Neural cell (in vitro differentiated cells): ENCODE results near the gene SPATA6L. TPM values are rescaled to one million over a fixed set of nuclear protein-coding genes. Genes with fewer than 3 reads are reported as not detected.

Experiments used
- H2AFZ ChIP-seq: fragments of 200-600, 300-800 bp; sonication (generic), shearing (Covaris generic); 2 replicates; pipeline ENCODE4 v1.6.0; 2014; ENCODE audit warnings: low read depth, mild to moderate bottlenecking, antibody characterized with exemption, low read length, moderate library complexity
- H3F3A ChIP-seq: fragments of 200-600 bp; shearing (Covaris generic); 2 replicates; pipeline ENCODE4 v1.6.1; 2016; ENCODE audit warnings: mild to moderate bottlenecking, moderate library complexity, mixed read lengths, antibody characterized with exemption, low read length; ENCODE audit not compliant: insufficient read depth, poor library complexity, severe bottlenecking
- H3K27ac ChIP-seq: fragments of 200-600, 300-800 bp; sonication (generic), shearing (Covaris generic); 2 replicates; pipeline ENCODE4 v1.5.1; 2014; ENCODE audit warnings: mild to moderate bottlenecking, low read length, moderate library complexity
- H3K27me3 ChIP-seq: fragments of 300-800, 200-600 bp; sonication (generic), shearing (Covaris generic); 2 replicates; pipeline ENCODE4 v1.6.0; 2014; ENCODE audit warnings: mild to moderate bottlenecking, low read depth, low read length, moderate library complexity; ENCODE audit not compliant: insufficient read depth
- H3K36me3 ChIP-seq: fragments of 300-800, 200-600 bp; sonication (generic), shearing (Covaris generic); 2 replicates; pipeline ENCODE4 v1.5.1; 2014; ENCODE audit warnings: mild to moderate bottlenecking, antibody characterized with exemption, low read length, moderate library complexity; ENCODE audit not compliant: insufficient read depth
- H3K4me2 ChIP-seq: fragments of 300-800, 200-600 bp; sonication (generic), shearing (Covaris generic); 2 replicates; pipeline ENCODE4 v1.6.0; 2014; ENCODE audit warnings: mild to moderate bottlenecking, low read length
- H3K4me3 ChIP-seq: fragments of 300-800, 200-600 bp; sonication (generic), shearing (Covaris generic); 2 replicates; pipeline ENCODE4 v1.5.1; 2014; ENCODE audit warnings: mild to moderate bottlenecking, low read length, moderate library complexity
- H3K79me2 ChIP-seq: fragments of 200-600 bp; shearing (Covaris generic); replicated peaks from 2 replicates; pipeline ENCODE4 v1.6.0; 2014; ENCODE audit warnings: mild to moderate bottlenecking, low read length, moderate library complexity; ENCODE audit not compliant: insufficient read depth
- H3K9ac ChIP-seq: fragments of 300-800, 200-600 bp; sonication (generic), shearing (Covaris generic); 2 replicates; pipeline ENCODE4 v1.6.1; 2016; ENCODE audit warnings: mild to moderate bottlenecking, low read length, mixed read lengths
- H3K9me2 ChIP-seq: fragments of 200-600 bp; shearing (Covaris generic); 2 replicates; pipeline ENCODE4 v1.6.1; 2016; ENCODE audit warnings: mild to moderate bottlenecking, low read length, mixed read lengths; ENCODE audit not compliant: insufficient read depth
- H3K9me3 ChIP-seq: fragments of 200-600, 300-800 bp; sonication (generic), shearing (Covaris generic); 2 replicates; pipeline ENCODE4 v1.6.1; 2016; ENCODE audit warnings: mild to moderate bottlenecking, mixed run types, low read length, moderate library complexity, mixed read lengths
- H4K20me1 ChIP-seq: fragments of 200-600 bp; shearing (Covaris generic); 2 replicates; pipeline ENCODE4 v1.6.1; 2016; ENCODE audit warnings: mild to moderate bottlenecking, mixed run types; ENCODE audit not compliant: insufficient read depth
- EP300 ChIP-seq: fragments of 450-650 bp; conservative IDR thresholded peaks from 2 replicates; pipeline ENCODE4 v1.6.1; 2014; ENCODE audit warnings: antibody characterized with exemption, mild to moderate bottlenecking, moderate library complexity; ENCODE audit not compliant: poor library complexity, severe bottlenecking
- EZH2 ChIP-seq: fragments of 200-600, 300-800 bp; shearing (Covaris generic), sonication (generic); IDR thresholded peaks from 2 replicates; pipeline ENCODE4 v1.6.1; 2014; ENCODE audit warnings: antibody characterized with exemption, low read length, borderline replicate concordance, mild to moderate bottlenecking; ENCODE audit not compliant: insufficient read depth, poor library complexity, severe bottlenecking
- MXI1 ChIP-seq: fragments of 450-650 bp; conservative IDR thresholded peaks from 2 replicates; pipeline ENCODE4 v1.6.1; 2014; ENCODE audit warnings: antibody characterized with exemption, mild to moderate bottlenecking; ENCODE audit not compliant: poor library complexity, severe bottlenecking
- POLR2AphosphoS5 ChIP-seq: IDR thresholded peaks from 2 replicates; pipeline ENCODE4 v1.6.1; 2012
- RAD21 ChIP-seq: fragments of 450-650 bp; conservative IDR thresholded peaks from 2 replicates; pipeline ENCODE4 v1.6.1; 2014; ENCODE audit warnings: antibody characterized with exemption, mild to moderate bottlenecking, moderate library complexity
- SMC3 ChIP-seq: fragments of 450-650 bp; conservative IDR thresholded peaks from 2 replicates; pipeline ENCODE4 v1.6.1; 2014; ENCODE audit warnings: antibody characterized with exemption, mild to moderate bottlenecking, moderate library complexity; ENCODE audit not compliant: poor library complexity
- TAF1 ChIP-seq: IDR thresholded peaks from 2 replicates; pipeline ENCODE4 v1.6.1; 2012; ENCODE audit warnings: low read depth
- polyA plus RNA-seq: library from polyadenylated mRNA; depleted of rRNA; stranded (reverse); fragments of >200 nt; gene quantifications from 2 replicates; pipeline ENCODE4 v1.2.3, GENCODE V29; 2014
- TF ChIP-seq, protein P1 (sequence below): fragments of 450-650 bp; IDR thresholded peaks from 2 replicates; pipeline ENCODE4 v1.5.1; 2014; ENCODE audit warnings: antibody characterized with exemption, mild to moderate bottlenecking, moderate library complexity; ENCODE audit not compliant: poor library complexity, severe bottlenecking
- TF ChIP-seq, protein P2 (sequence below): IDR thresholded peaks from 2 replicates; pipeline ENCODE4 v1.6.1; 2012; ENCODE audit warnings: borderline replicate concordance

The SPATA6L gene
- polyA plus RNA-seq, 1 donor from 2014 or later, result 0.89 TPM

DNA sequence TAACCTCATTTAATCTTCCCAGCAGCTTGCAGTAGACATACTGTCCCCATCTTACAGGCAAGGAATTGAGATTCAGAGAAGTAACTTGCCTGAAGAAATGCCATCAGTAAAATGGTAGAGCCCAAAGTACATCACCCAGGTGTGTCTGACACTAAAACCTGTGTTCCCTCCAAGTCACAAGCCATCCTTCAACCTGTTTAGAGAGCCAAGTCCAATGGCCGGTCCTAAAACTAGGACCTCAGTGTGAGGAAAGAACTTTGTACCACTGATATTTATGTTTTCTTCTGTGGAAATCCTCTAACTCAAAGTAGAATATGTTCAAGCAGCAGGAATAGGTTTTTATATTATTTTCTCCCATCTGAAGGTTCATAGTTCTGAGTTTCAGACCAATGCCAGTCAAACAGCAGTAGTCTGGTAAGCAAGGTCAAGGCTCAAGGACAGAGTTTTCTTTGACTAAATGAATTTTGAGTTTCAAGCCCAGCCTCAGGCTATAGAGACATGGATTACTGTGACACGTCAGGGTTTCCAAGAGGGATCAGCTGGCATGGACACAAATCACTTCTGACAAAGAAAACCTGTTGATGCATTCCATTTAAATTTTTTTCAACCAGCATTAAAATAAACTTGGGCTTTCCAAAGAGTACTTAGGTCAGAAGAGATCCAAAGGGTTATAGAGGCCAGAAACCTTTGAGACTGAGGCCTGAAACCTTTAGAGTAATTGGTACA is 85.1 kb downstream of the SPATA6L start:
- H3F3A ChIP-seq, result no peaks in the 10 kb centered on the region
- H3K36me3 ChIP-seq, result peaks cover 12% of the 10 kb centered on the region
- TF ChIP-seq POLR2AphosphoS5 (no peak), EP300 (no peak), SMC3 (no peak), RAD21 (no peak), MXI1 (no peak), TAF1 (no peak), EZH2 (no peak)
- TF ChIP-seq, protein P1, sequence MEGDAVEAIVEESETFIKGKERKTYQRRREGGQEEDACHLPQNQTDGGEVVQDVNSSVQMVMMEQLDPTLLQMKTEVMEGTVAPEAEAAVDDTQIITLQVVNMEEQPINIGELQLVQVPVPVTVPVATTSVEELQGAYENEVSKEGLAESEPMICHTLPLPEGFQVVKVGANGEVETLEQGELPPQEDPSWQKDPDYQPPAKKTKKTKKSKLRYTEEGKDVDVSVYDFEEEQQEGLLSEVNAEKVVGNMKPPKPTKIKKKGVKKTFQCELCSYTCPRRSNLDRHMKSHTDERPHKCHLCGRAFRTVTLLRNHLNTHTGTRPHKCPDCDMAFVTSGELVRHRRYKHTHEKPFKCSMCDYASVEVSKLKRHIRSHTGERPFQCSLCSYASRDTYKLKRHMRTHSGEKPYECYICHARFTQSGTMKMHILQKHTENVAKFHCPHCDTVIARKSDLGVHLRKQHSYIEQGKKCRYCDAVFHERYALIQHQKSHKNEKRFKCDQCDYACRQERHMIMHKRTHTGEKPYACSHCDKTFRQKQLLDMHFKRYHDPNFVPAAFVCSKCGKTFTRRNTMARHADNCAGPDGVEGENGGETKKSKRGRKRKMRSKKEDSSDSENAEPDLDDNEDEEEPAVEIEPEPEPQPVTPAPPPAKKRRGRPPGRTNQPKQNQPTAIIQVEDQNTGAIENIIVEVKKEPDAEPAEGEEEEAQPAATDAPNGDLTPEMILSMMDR, result no peak
- TF ChIP-seq, protein P2, sequence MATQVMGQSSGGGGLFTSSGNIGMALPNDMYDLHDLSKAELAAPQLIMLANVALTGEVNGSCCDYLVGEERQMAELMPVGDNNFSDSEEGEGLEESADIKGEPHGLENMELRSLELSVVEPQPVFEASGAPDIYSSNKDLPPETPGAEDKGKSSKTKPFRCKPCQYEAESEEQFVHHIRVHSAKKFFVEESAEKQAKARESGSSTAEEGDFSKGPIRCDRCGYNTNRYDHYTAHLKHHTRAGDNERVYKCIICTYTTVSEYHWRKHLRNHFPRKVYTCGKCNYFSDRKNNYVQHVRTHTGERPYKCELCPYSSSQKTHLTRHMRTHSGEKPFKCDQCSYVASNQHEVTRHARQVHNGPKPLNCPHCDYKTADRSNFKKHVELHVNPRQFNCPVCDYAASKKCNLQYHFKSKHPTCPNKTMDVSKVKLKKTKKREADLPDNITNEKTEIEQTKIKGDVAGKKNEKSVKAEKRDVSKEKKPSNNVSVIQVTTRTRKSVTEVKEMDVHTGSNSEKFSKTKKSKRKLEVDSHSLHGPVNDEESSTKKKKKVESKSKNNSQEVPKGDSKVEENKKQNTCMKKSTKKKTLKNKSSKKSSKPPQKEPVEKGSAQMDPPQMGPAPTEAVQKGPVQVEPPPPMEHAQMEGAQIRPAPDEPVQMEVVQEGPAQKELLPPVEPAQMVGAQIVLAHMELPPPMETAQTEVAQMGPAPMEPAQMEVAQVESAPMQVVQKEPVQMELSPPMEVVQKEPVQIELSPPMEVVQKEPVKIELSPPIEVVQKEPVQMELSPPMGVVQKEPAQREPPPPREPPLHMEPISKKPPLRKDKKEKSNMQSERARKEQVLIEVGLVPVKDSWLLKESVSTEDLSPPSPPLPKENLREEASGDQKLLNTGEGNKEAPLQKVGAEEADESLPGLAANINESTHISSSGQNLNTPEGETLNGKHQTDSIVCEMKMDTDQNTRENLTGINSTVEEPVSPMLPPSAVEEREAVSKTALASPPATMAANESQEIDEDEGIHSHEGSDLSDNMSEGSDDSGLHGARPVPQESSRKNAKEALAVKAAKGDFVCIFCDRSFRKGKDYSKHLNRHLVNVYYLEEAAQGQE, result no peak
- H3K79me2 ChIP-seq, result no peaks in the 10 kb centered on the region
- no peak overlapping the region for H3K27ac ChIP-seq
- H3K9me3 ChIP-seq, result no peaks in the 10 kb centered on the region
- H3K27me3 ChIP-seq, result no peaks in the 10 kb centered on the region
- no peak overlapping the region for H3K9ac ChIP-seq
- no peaks in the 10 kb centered on the region for H3K9me2 ChIP-seq
- no peaks in the 10 kb centered on the region for H4K20me1 ChIP-seq
- H3K4me2 ChIP-seq, result no peak overlapping the region
- no peak overlapping the region for H2AFZ ChIP-seq
- no peak overlapping the region for H3K4me3 ChIP-seq

DNA sequence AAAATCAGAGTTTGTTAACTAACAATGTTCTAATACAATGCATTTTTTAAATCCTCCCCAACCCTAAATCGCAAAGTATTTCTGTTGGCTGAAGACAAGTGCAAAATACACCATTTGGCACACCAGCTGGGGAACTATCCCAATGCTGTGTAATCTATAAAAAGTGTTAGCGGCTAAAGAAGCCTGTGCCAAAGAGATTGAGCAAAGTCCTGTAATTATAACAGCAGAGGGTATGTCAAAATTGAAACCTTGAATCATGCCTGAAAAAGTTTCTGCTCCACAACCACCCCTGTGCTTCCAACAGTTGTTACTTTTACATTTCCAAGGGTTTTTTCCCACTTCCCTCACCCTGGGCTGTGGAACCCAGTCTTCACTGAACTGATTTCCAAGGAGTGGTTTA is 87.3 kb downstream of the SPATA6L start:
- peaks cover 15% of the 10 kb centered on the region for H3K36me3 ChIP-seq
- no peak overlapping the region for H3K27ac ChIP-seq
- no peak for TF ChIP-seq RAD21
- TF ChIP-seq TAF1, result no peak
- TF ChIP-seq POLR2AphosphoS5, result no peak
- TF ChIP-seq, protein P2, result no peak
- TF ChIP-seq SMC3, result no peak
- TF ChIP-seq MXI1, result no peak
- no peak for TF ChIP-seq EP300
- TF ChIP-seq, protein P1, result no peak
- no peak for TF ChIP-seq EZH2
- H3K4me2 ChIP-seq, result no peak overlapping the region
- no peaks in the 10 kb centered on the region for H3K27me3 ChIP-seq
- no peak overlapping the region for H3K4me3 ChIP-seq
- H4K20me1 ChIP-seq, result no peaks in the 10 kb centered on the region
- H3K9me2 ChIP-seq, result no peaks in the 10 kb centered on the region
- H3K79me2 ChIP-seq, result no peaks in the 10 kb centered on the region
- no peak overlapping the region for H2AFZ ChIP-seq
- no peaks in the 10 kb centered on the region for H3K9me3 ChIP-seq
- no peak overlapping the region for H3K9ac ChIP-seq
- H3F3A ChIP-seq, result no peaks in the 10 kb centered on the region
